K562 (cell line): Measurements from ENCODE around the gene SHC1. TPM values are rescaled to one million over a fixed set of nuclear protein-coding genes. Genes with fewer than 3 reads are reported as not detected.

Source experiments
- CREB1 ChIP-seq, 2 experiments: sonication (generic) in 1 of 2; formaldehyde crosslinking in 1 of 2; IDR thresholded peaks; 2 replicates each; pipeline versions ENCODE4 v1.6.1 to v1.8.0; 2012 to 2022; ENCODE audit warnings: inconsistent platforms in 1 of 2, mild to moderate bottlenecking in 1 of 2, missing genetic modification reagents in 1 of 2, moderate library complexity in 1 of 2
- HES1 ChIP-seq: fragments of 450-650 bp; IDR thresholded peaks from 2 replicates; pipeline ENCODE4 v1.6.1; 2016; ENCODE audit warnings: low read depth, mild to moderate bottlenecking, moderate library complexity
- HOMEZ ChIP-seq: fragments of 250-450 bp; sonication (Bioruptor Pico); IDR thresholded peaks from 2 replicates; pipeline ENCODE4 v1.4.0; 2020; ENCODE audit warnings: mild to moderate bottlenecking, moderate library complexity
- HSF4 ChIP-seq: fragments of 250-450 bp; sonication (Bioruptor Pico); IDR thresholded peaks from 2 replicates; pipeline ENCODE4 v2.1.2; 2022; ENCODE audit warnings: mild to moderate bottlenecking, moderate library complexity, borderline replicate concordance
- KDM1A ChIP-seq, 2 experiments: fragments of 450-650 bp; IDR thresholded peaks; 2 replicates each; pipeline ENCODE4 v1.6.1; 2016; ENCODE audit warnings: mild to moderate bottlenecking in 2 of 2
- KLF1 ChIP-seq: fragments of 450-650 bp; IDR thresholded peaks from 2 replicates; pipeline ENCODE4 v1.6.1; 2016; ENCODE audit warnings: missing genetic modification characterization, missing compliant biosample characterization
- POLR3A ChIP-seq: IDR thresholded peaks from 2 replicates; pipeline ENCODE4 v1.6.1; 2011; ENCODE audit warnings: borderline replicate concordance, mild to moderate bottlenecking, moderate library complexity; ENCODE audit not compliant: insufficient read length, insufficient read depth; ENCODE audit errors: extremely low read depth
- POLR3G ChIP-seq: IDR thresholded peaks from 2 replicates; pipeline ENCODE4 v1.6.1; 2011; ENCODE audit not compliant: insufficient read length, insufficient replicate concordance; ENCODE audit errors: extremely low read depth
- POU5F1 ChIP-seq: fragments of 150-350 bp; IDR thresholded peaks from 2 replicates; pipeline ENCODE4 v1.6.1; 2014; ENCODE audit warnings: borderline replicate concordance, low read length, low read depth, mild to moderate bottlenecking; ENCODE audit not compliant: partially characterized antibody
- SIX5 ChIP-seq, 2 experiments: IDR thresholded peaks; 2 replicates each; pipeline ENCODE4 v1.6.1; 2011; ENCODE audit warnings: low read length in 2 of 2, borderline replicate concordance in 1 of 2, low read depth in 1 of 2, mild to moderate bottlenecking in 1 of 2, moderate library complexity in 1 of 2; ENCODE audit not compliant: insufficient read depth in 1 of 2
- SRSF9 ChIP-seq: fragments of 200-400 bp; formaldehyde crosslinking; IDR thresholded peaks from 2 replicates; pipeline ENCODE4 v1.6.1; 2017; ENCODE audit warnings: low read depth, low read length, borderline replicate concordance
- TEAD4 ChIP-seq, 2 experiments: sonication (generic) in 1 of 2; formaldehyde crosslinking in 1 of 2; IDR thresholded peaks; 2 replicates each; pipeline versions ENCODE4 v1.6.1 to v1.8.0; 2012 to 2022; ENCODE audit warnings: borderline replicate concordance in 1 of 2, inconsistent platforms in 1 of 2, low read length in 1 of 2, mild to moderate bottlenecking in 1 of 2, missing genetic modification reagents in 1 of 2
- THAP7 ChIP-seq: fragments of 250-450 bp; sonication (Bioruptor Pico); IDR thresholded peaks from 2 replicates; pipeline ENCODE4 v1.5.0; 2021
- THRA ChIP-seq: fragments of 450-650 bp; IDR thresholded peaks from 2 replicates; pipeline ENCODE4 v1.6.1; 2017; ENCODE audit warnings: mild to moderate bottlenecking, moderate library complexity
- TOE1 ChIP-seq, 2 experiments: fragments of 450-650 bp in 1 of 2; sonication (generic) in 1 of 2; formaldehyde crosslinking in 1 of 2; IDR thresholded peaks; 2 replicates each; pipeline versions ENCODE4 v1.7.1 to v1.8.0; 2016 to 2022; ENCODE audit warnings: borderline replicate concordance in 2 of 2, mild to moderate bottlenecking in 2 of 2, antibody characterized with exemption in 1 of 2, inconsistent platforms in 1 of 2, low read depth in 1 of 2, missing genetic modification reagents in 1 of 2, moderate library complexity in 1 of 2
- XRCC5 ChIP-seq: fragments of 200-400 bp; formaldehyde crosslinking; IDR thresholded peaks from 2 replicates; pipeline ENCODE4 v1.6.1; 2017; ENCODE audit warnings: low read depth, mild to moderate bottlenecking, low read length
- ZNF384 ChIP-seq: IDR thresholded peaks from 2 replicates; pipeline ENCODE4 v1.6.1; 2012; ENCODE audit warnings: low read depth, low read length, improper control_type of control experiment
- ZNF507 ChIP-seq: conservative IDR thresholded peaks from 2 replicates; pipeline ENCODE4 v1.6.1; 2017; ENCODE audit warnings: missing genetic modification characterization, missing compliant biosample characterization
- ZNF780A ChIP-seq: fragments of 250-450 bp; sonication (Bioruptor Pico); IDR thresholded peaks from 2 replicates; pipeline ENCODE4 v1.5.0; 2021; ENCODE audit warnings: mild to moderate bottlenecking
- polyA plus RNA-seq, 8 experiments: library from polyadenylated mRNA; depleted of rRNA in 4 of 8; stranded (reverse) in 5 of 8; unstranded in 3 of 8; fragments of >200 nt; fragmentation: Nextera tagmentation in 2 of 8; fragmentation: Illumina TruSeq in 1 of 8; extraction: Ambion mirVana in 2 of 8; extraction: Trizol in 1 of 8; gene quantifications; 2 replicates each; pipeline versions ENCODE4 v1.2.1 to v1.2.3, GENCODE V29; 2011 to 2014; ENCODE audit warnings: inconsistent platforms in 1 of 8, missing spikeins in 1 of 8
- total RNA-seq, 7 experiments: library from RNA; depleted of rRNA in 6 of 7; stranded (reverse); fragments of >200 nt in 6 of 7; fragmentation: Illumina TruSeq in 2 of 7; extraction: Trizol in 2 of 7; gene quantifications; 2 replicates each; pipeline versions ENCODE4 v1.2.1 to v1.2.3, GENCODE V29; 2011 to 2021; ENCODE audit warnings: low replicate concordance in 1 of 7
- TF ChIP-seq, protein P1 (sequence below), 2 experiments: fragments of 450-650 bp; conservative IDR thresholded peaks; 2 replicates each; pipeline ENCODE4 v1.6.1; 2017; ENCODE audit warnings: mild to moderate bottlenecking in 2 of 2, moderate library complexity in 2 of 2

The SHC1 gene
- total and polyA plus RNA-seq, 9 of the 15 experiments (the other 6 are each of a cell fraction or from before 2014, with no cell fraction given): 4.1 to 113 (median 51.9) TPM

DNA sequence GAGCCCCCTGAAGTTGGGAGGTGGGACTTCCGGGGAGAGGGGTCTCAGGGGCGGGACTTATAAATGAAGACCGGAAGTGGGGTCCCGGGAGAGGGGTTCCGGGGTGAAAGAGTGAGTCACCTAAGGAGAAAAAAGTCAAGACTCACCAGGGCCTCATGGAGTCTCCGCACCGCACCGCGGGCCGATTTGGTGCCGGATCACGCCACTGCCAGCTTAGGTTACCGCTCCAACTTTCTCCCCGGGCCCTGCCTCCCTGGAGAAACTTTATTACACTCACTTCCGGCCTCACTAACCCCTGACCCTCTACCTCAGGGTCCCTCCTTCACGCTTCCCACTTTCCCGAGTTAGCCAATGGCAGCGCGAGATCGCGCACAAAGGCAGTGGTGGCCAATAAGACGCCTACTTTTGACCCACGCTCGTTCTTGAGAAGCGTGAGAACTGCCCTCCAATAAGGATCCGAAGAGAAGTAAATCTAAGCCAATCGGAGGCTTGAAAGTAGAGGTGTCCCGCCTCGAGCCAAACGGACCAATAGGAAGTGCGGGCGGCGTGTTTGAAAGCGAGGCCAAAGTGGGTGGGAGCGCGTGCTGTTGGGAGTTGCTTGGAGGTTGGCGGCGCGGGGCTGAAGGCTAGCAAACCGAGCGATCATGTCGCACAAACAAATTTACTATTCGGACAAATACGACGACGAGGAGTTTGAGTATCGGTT, 3.7 kb upstream of the SHC1 start, which contains the start of gene CKS1B (continued):
- TF ChIP-seq HSF4 (CRISPR knock-in tag): no peak
- no peak for TF ChIP-seq KDM1A (IDR thresholded peaks at IDR 0.05)
- no peak for TF ChIP-seq KLF1 (tag)
- TF ChIP-seq POLR3A: no peak
- TF ChIP-seq TEAD4 (IDR thresholded peaks at IDR 0.05; ENCODE audit: low read length): peak; percentile 50; the same call in 1 of the 2 replicates
- no peak for TF ChIP-seq TEAD4 (CRISPR knock-in tag; IDR thresholded peaks at IDR 0.05; ENCODE audit: borderline replicate concordance)
- TF ChIP-seq, protein P1, sequence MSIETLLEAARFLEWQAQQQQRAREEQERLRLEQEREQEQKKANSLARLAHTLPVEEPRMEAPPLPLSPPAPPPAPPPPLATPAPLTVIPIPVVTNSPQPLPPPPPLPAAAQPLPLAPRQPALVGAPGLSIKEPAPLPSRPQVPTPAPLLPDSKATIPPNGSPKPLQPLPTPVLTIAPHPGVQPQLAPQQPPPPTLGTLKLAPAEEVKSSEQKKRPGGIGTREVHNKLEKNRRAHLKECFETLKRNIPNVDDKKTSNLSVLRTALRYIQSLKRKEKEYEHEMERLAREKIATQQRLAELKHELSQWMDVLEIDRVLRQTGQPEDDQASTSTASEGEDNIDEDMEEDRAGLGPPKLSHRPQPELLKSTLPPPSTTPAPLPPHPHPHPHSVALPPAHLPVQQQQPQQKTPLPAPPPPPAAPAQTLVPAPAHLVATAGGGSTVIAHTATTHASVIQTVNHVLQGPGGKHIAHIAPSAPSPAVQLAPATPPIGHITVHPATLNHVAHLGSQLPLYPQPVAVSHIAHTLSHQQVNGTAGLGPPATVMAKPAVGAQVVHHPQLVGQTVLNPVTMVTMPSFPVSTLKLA (conservative IDR thresholded peaks at IDR 0.05): peak; percentile 98 to 99
- 0 out of 2 replicates have a peak, but pooled peaks have one; percentile 69 for TF ChIP-seq THAP7
- TF ChIP-seq POU5F1: no peak
- TF ChIP-seq XRCC5: no peak
- no peak for TF ChIP-seq SIX5 (IDR thresholded peaks at IDR 0.05; ENCODE audit: borderline replicate concordance in 1 of 2, insufficient read depth in 1 of 2, low read depth in 1 of 2, low read length in 2 of 2)
- TF ChIP-seq ZNF507: no peak
- no peak for TF ChIP-seq SRSF9
- TF ChIP-seq THRA: no peak
- no peak for TF ChIP-seq ZNF384
- peak; percentile 56; the same call in 1 of the 2 replicates for TF ChIP-seq CREB1 (IDR thresholded peaks at IDR 0.05)
- TF ChIP-seq CREB1 (CRISPR knock-in tag; IDR thresholded peaks at IDR 0.05): peak; percentile 72
- TF ChIP-seq HES1: peak; percentile 4
- no peak for TF ChIP-seq POLR3G
- TF ChIP-seq TOE1 (IDR thresholded peaks at IDR 0.05; ENCODE audit: borderline replicate concordance): peak; percentile 69; the same call in 1 of the 2 replicates
- TF ChIP-seq TOE1 (CRISPR knock-in tag; IDR thresholded peaks at IDR 0.05; ENCODE audit: borderline replicate concordance, low read depth): no peak
- TF ChIP-seq HOMEZ (CRISPR knock-in tag): no peak
- TF ChIP-seq ZNF780A (CRISPR knock-in tag): no peak
